GM12875 (cell line): Measurements from ENCODE around the gene TTC12.
"Not testable (repeated sequence)": the region's sequence is repeated elsewhere in the genome, so short reads cannot be mapped to it uniquely, and the experiment has no call there.

Source experiments
- H3K4me3 ChIP-seq: one replicate; pipeline ENCODE4 v1.5.1; 2011; ENCODE audit warnings: low read depth, low read length, control low read depth
- TF ChIP-seq, protein P1 (sequence below): IDR thresholded peaks from 2 replicates; pipeline ENCODE4 v1.5.1; 2011; ENCODE audit warnings: low read depth, mild to moderate bottlenecking, control low read depth, inconsistent platforms, low read length, moderate library complexity, borderline replicate concordance; ENCODE audit not compliant: insufficient read depth

The TTC12 gene

DNA sequence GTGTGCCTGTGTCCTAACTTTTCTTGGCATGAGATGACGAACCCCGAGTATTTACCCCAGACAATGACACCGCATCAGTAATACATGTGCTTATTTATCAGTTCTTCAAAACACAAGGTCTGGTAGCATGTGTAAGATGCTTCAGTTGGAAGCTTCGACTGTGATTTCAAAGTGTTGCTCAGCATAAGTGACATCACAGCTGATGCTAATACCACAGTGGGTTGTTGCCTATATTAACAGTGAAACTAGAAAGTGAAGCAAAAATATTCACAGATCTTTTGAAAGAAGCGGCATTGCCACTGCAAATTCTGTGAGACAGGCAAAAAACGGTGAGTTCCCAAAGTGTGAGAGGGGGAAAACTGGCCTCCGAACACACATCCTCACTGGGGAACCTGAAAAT is 18.4 kb upstream of the TTC12 start:
- TF ChIP-seq, protein P1, sequence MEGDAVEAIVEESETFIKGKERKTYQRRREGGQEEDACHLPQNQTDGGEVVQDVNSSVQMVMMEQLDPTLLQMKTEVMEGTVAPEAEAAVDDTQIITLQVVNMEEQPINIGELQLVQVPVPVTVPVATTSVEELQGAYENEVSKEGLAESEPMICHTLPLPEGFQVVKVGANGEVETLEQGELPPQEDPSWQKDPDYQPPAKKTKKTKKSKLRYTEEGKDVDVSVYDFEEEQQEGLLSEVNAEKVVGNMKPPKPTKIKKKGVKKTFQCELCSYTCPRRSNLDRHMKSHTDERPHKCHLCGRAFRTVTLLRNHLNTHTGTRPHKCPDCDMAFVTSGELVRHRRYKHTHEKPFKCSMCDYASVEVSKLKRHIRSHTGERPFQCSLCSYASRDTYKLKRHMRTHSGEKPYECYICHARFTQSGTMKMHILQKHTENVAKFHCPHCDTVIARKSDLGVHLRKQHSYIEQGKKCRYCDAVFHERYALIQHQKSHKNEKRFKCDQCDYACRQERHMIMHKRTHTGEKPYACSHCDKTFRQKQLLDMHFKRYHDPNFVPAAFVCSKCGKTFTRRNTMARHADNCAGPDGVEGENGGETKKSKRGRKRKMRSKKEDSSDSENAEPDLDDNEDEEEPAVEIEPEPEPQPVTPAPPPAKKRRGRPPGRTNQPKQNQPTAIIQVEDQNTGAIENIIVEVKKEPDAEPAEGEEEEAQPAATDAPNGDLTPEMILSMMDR = no peak
- no peak overlapping the region for H3K4me3 ChIP-seq

DNA sequence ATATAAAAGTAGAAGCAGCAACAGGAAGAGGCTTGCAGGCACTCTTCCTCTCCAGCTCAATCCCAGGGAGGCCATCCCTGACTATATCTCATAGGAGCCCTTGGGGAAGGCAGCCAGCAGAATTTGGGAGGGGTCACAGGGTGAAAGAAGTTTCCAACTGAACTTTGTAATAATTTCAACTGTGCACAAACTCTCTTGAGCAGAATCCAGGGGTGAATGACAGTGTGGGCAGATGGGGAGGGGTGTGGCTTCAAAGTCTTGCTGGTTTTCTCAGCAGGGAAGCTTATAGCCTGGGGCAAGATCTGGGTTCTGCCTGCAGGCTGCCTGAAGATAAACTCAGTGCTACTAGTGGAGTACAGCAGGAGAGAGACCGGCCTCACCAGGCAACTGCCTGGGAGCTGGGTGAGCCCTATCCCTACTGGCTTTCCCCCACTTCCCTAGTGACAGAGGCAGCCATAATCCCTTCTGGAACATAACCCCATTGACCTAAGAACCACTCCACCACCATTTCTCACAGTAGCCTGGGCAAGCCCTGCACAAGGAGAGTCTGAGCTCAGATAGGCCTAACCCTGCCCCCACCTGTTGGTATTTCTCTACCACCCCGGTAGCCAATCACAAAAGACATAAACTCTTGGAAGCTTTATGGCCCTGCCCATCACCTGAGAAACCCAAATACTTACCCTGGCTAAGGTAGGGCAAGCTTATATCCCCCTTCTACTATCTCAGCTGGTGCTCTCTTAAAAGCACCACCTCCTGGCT is 17.8 kb upstream of the TTC12 start:
- no peak overlapping the region for H3K4me3 ChIP-seq
- TF ChIP-seq, protein P1 = no peak

DNA sequence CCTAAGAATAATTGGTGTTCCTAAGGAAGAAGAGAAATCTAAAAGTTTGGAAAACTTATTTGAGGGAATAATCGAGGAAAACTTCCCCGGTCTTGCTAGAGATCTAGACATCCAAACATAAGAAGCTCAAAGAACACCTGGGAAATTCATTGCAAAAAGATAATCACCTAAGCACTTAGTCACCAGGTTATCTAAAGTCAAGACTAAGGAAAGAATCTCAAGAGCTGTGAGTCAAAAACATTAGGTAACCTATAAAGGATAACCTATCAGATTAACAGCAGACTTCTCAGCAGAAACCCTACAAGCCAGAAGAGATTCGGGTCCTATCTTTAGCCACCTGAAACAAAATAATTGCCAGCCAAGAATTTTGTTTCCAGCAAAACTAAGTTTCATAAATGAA is 15.9 kb upstream of the TTC12 start:
- H3K4me3 ChIP-seq = not testable (repeated sequence)

DNA sequence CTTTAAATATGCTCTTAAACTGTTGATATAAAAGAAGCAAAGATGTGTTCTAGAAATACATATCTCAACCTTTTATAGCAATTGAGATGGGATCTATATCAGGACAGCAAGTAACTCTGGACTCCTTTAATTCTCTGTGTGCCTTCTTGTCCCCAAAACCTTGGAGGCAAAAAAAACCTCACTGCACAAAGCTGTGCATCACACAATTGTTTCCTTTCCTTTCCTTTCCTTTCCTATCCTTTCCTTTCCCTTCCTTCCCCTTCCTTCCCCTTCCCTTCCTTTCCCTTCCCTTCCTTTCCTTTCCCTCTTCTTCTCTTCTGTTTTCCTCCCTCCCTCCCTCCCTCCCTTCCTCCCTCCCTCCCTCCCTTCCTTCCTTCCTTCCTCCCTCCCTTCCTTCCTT is 9.5 kb upstream of the TTC12 start:
- TF ChIP-seq, protein P1 = no peak
- H3K4me3 ChIP-seq = no peak overlapping the region

DNA sequence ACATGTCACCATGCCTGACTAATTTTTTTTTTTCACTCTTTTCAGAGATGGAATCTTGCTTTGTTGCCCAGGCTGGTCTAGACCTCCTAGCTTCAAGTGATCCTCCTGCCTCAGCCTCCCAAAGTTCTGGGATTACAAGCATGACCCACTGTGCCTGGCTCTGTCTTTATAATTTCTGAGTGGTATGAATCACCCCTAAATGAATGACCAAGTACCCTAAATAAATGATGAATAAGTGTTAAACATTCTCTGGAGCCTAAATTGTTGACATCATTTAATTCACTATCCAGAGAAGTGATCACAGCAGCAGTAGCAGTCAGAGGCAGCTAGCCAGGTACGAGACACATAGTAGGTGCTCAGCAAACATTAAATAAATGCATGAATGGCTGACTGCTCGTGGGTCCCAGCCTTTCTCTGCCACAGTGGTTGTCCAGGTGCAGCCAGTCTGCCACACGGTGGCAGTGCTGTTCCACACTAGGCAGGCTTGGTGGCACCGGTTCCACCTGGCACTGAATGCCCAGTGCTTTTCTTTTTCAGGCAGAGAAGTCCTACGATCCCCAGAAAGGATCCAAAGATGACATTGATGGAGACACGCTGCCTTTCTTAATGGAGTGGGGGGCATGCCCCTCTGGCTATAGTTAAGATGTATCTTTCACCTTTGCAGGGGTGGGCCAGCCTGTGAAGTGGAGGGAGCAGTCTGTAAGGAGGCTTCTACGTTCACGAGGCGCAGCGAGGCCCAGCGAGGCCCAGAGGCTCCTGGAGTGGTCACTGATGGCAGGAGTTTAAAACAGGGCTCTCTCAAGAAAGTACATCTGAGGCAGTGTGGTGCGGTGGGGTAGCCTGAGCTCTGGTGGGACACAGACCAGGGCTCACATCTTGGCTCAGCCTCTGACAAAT is 8.7 kb upstream of the TTC12 start:
- TF ChIP-seq, protein P1 = peak; percentile 93
- H3K4me3 ChIP-seq = no peak overlapping the region

DNA sequence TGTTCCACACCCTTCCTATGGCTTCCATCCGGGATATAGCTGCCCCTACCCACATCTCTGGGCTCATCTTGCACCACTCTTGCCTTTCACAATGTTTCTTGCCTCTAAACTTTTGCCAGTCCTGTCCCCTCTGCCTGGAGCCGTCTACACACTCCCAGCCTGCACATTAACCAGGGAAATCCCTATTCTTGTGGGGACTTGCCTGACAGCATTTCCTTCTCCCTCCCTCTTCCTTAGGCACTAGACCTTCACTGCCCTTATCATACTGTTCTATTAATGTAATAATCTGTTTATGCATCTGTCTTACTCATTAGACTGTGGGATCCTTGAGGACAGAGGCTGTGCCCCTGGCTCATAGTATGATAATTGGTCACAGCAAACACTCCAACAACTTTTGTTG is 5.8 kb upstream of the TTC12 start:
- TF ChIP-seq, protein P1 = no peak

DNA sequence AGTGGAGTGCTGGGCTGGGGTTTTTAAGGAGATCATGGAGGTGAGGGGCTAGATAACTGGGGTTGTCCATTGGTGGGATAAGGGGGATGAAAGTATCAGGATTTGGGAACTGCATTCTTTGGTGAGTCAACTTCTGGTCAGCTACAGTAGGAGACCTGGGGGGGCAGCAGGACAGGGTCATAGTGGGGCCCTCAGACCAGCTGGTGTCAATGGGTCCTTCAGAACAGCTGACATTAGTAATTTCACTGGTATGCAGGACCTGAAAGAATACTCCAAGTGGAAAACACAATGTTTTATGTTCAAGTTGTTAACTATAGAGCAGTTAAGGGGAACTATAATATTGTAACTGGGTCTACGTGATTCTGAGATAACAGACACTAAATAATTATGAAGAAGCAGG is 2.8 kb upstream of the TTC12 start:
- TF ChIP-seq, protein P1 = no peak
- no peak overlapping the region for H3K4me3 ChIP-seq

More for the DNA sequence above, 5.8 kb upstream of the TTC12 start:
- H3K4me3 ChIP-seq = no peak overlapping the region
